ENCODE data around the gene RABAC1.

Gene RABAC1

DNA sequence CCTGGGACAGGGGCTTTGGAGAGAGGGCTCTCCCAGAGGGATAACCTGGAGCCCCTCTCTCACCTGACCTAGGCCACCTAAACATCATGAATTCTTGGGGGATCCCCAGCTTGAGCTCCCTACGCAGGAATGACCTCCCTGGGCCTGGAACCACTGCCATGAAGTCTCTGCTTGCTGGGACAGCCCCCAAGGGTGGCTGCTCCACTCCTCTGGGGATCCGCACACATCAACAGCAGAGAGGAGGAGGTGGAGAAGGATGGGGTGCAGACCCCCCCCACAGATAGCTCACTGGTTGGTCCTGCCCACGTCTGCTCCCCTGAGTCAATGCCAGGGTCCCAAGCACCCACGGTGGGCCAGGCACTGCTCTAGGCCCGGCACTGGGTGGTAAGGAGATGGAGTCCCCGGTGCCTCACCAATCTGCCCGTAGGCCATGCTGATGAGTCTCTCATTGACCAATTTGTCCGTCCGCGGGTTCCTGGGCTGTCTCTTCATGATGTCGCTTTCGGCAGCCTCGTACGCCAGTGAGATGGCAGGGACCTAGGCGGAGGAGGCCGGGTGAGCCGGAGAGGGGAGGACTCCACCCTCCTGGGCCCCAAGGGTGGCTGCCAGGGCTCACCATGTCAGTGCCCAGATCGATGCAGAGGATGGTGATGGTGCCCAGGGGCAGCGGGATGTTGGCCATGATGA, 10.8 kb upstream of the RABAC1 start:
- TF ChIP-seq POLR2AphosphoS5 (IDR thresholded peaks at IDR 0.05; ENCODE audit: low read depth, low read length), result no peak
- TF ChIP-seq FOXP2 (optimal IDR thresholded peaks at IDR 0.05; ENCODE audit: borderline replicate concordance, extremely low read depth, extremely low read length, insufficient read depth), result no peak

GRCh38 chr19:41968751-41969595, 9.9 kb upstream of the RABAC1 start:
- no peak for TF ChIP-seq TAF1 (IDR thresholded peaks at IDR 0.05; ENCODE audit: borderline replicate concordance, insufficient read depth, low read length)
- no peak for TF ChIP-seq POLR2AphosphoS5 (IDR thresholded peaks at IDR 0.05; ENCODE audit: low read depth, low read length)
- TF ChIP-seq REST (IDR thresholded peaks at IDR 0.05; ENCODE audit: insufficient read depth in 1 of 2, low read depth in 2 of 2, low read length in 2 of 2), result no peak
- TF ChIP-seq SIN3A (IDR thresholded peaks at IDR 0.05; ENCODE audit: borderline replicate concordance, insufficient read depth, low read length), result no peak
- no peak for TF ChIP-seq FOXP2 (optimal IDR thresholded peaks at IDR 0.05; ENCODE audit: borderline replicate concordance, extremely low read depth, extremely low read length, insufficient read depth)

- TF ChIP-seq TAF1 (IDR thresholded peaks at IDR 0.05; ENCODE audit: borderline replicate concordance, insufficient read depth, low read length) (no peak), FOXP2 (optimal IDR thresholded peaks at IDR 0.05; ENCODE audit: borderline replicate concordance, extremely low read depth, extremely low read length, insufficient read depth) (no peak), SIN3A (IDR thresholded peaks at IDR 0.05; ENCODE audit: borderline replicate concordance, insufficient read depth, low read length) (no peak), POLR2AphosphoS5 (IDR thresholded peaks at IDR 0.05; ENCODE audit: low read depth, low read length) (no peak), REST (IDR thresholded peaks at IDR 0.05; ENCODE audit: insufficient read depth in 1 of 2, low read depth in 2 of 2, low read length in 2 of 2) (no peak)
Measured at GRCh38 chr19:41967054-41967783, 8.1 kb upstream of the RABAC1 start.

- no peak for TF ChIP-seq FOXP2 (optimal IDR thresholded peaks at IDR 0.05; ENCODE audit: borderline replicate concordance, extremely low read depth, extremely low read length, insufficient read depth)
- no peak for TF ChIP-seq SIN3A (IDR thresholded peaks at IDR 0.05; ENCODE audit: borderline replicate concordance, insufficient read depth, low read length)
- no peak for TF ChIP-seq POLR2AphosphoS5 (IDR thresholded peaks at IDR 0.05; ENCODE audit: low read depth, low read length)
- TF ChIP-seq REST (IDR thresholded peaks at IDR 0.05; ENCODE audit: insufficient read depth in 1 of 2, low read depth in 2 of 2, low read length in 2 of 2), result no peak
- no peak for TF ChIP-seq TAF1 (IDR thresholded peaks at IDR 0.05; ENCODE audit: borderline replicate concordance, insufficient read depth, low read length)
Measured at GRCh38 chr19:41965106-41965505, 6.0 kb upstream of the RABAC1 start.

DNA sequence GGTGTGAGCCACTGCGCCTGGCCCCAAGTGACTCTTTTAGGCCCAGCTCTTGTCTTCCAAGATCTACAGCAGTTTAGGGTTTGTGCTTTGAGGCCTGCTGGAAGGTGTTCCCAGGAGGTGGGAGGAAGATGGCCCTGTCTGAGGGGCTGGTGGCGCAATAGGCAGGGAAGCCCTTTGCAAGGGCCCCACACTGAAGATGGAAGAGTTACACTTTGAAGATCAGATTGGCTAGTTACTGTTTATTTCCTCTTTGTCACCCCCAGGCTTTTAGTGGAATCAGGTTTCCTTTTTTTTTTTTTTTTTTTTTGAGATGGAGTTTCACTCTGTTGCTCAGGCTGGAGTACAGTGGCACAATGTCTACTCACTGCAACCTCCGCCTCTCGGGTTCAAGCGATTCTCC, 1.9 kb upstream of the RABAC1 start:
- TF ChIP-seq TAF1 (IDR thresholded peaks at IDR 0.05; ENCODE audit: borderline replicate concordance, insufficient read depth, low read length), result no peak
- no peak for TF ChIP-seq POLR2AphosphoS5 (IDR thresholded peaks at IDR 0.05; ENCODE audit: low read depth, low read length)
- TF ChIP-seq SIN3A (IDR thresholded peaks at IDR 0.05; ENCODE audit: borderline replicate concordance, insufficient read depth, low read length), result no peak
- TF ChIP-seq FOXP2 (optimal IDR thresholded peaks at IDR 0.05; ENCODE audit: borderline replicate concordance, extremely low read depth, extremely low read length, insufficient read depth), result no peak
- no peak for TF ChIP-seq REST (IDR thresholded peaks at IDR 0.05; ENCODE audit: insufficient read depth in 1 of 2, low read depth in 2 of 2, low read length in 2 of 2)
